Psoas muscle (tissue), 8 donors: ENCODE measurements around the gene SH3GL2. TPM values are rescaled to one million over a fixed set of nuclear protein-coding genes. Genes with fewer than 3 reads are reported as not detected.

Source experiments
- ATAC-seq, 4 donors: fragments of 200-7000 bp; cut with Tn5 transposase; one replicate each; pipeline ENCODE4 v1.9.1; 2020; ENCODE audit warnings: moderate library complexity in 3 of 4, mild to moderate bottlenecking in 2 of 4
- DNase-seq, 2 donors: peaks; one replicate each; pipeline ENCODE4 v3.0.0-alpha.2; 2020
- H3K27ac ChIP-seq: fragments of 200-600 bp; one replicate; pipeline ENCODE4 v1.8.0; 2022
- H3K27me3 ChIP-seq, 3 donors: fragments of 200-600 bp in 1 of 3; one replicate each; pipeline versions ENCODE4 v1.6.1 to v1.8.0; 2013 to 2022; ENCODE audit warnings: low read length in 2 of 3, mild to moderate bottlenecking in 2 of 3, moderate library complexity in 1 of 3; ENCODE audit not compliant: insufficient read depth in 3 of 3
- H3K36me3 ChIP-seq, 2 donors: fragments of 200-600 bp in 1 of 2; one replicate each; pipeline versions ENCODE4 v1.6.1 to v1.8.0; 2013 to 2022; ENCODE audit warnings: low read depth in 1 of 2, mild to moderate bottlenecking in 1 of 2, moderate library complexity in 1 of 2; ENCODE audit not compliant: insufficient read depth in 1 of 2
- H3K4me1 ChIP-seq: fragments of 200-600 bp; one replicate; pipeline ENCODE4 v1.8.0; 2022
- H3K4me3 ChIP-seq: fragments of 200-600 bp; one replicate; pipeline ENCODE4 v1.8.0; 2022; ENCODE audit warnings: mild to moderate bottlenecking
- H3K9me3 ChIP-seq: fragments of 200-600 bp; one replicate; pipeline ENCODE4 v1.8.0; 2022
- WGBS, 3 donors: extraction: QIAGEN DNeasy Blood & Tissue Kit; methylation state at CpG; one replicate each; pipeline versions ENCODE4 v1.1.6 to v1.1.7; 2013; 5-methylcytosine and 5-hydroxymethylcytosine counted together
- intact Hi-C, 2 donors: fragments of 100-400 bp; cut with DNase I; formaldehyde crosslinking; loops; one replicate each; pipeline versions ENCODE4 v1.11.0 to v1.14.2; 2022
- polyA plus RNA-seq, 3 donors: library from polyadenylated mRNA; stranded (reverse); fragments of 200-250 nt; gene quantifications; one replicate each; pipeline ENCODE4 v1.2.3, GENCODE V29; 2013
- total RNA-seq, 4 donors: library from RNA; stranded (reverse); fragmentation: NEBNext Ultra II Directional in 2 of 4; extraction: Animal tissue kit (Norgen Biotek cat#: 25700) in 2 of 4; gene quantifications; one replicate each; pipeline versions ENCODE4 v1.2.1 to v1.2.4, GENCODE V29; 2021 to 2023
- TF ChIP-seq, protein P1 (sequence below): fragments of 200-600 bp; IDR thresholded peaks from one replicate; pipeline ENCODE4 v1.8.0; 2022; ENCODE audit warnings: antibody characterized with exemption
- donor health status: healthy with polysubstance abuse.
- donor health status: DM: no; HTN: no; CAD: no; lungs with moderate emphysema.
- donor health status: Bipolar disorder and iron deficiency.
- donor health status: healthy.
- donor health status: DM: yes; HTN: yes; CAD: no.
- donor health status: DM: no; HTN: no; CAD: no.
- donor health status: DM: no; HTN: no; CAD: no.
- donor health status: DM: yes; HTN: yes; CAD: no.

SH3GL2 gene
- total and polyA plus RNA-seq, 7 donors: 0.08 TPM; not detected in 6

DNA sequence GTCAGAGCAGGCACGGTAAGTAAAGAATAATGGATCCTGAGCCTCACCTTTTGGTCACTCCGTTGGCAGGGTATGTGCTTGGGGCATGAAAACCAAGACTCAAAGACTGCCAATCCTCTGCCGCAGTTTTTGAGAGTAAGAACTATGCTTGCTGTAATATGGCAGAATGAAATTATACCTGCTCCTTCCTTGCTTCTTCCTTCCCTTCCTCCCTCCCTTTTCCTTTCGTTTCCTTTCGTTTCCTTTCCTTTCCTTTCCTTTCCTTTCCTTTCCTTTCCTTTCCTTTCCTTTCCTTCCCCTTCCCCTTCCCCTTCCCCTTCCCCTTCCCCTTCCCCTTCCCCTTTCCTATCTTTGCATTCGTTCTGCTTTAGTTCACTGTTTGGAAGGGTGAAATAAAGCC is 43.9 kb downstream of the SH3GL2 start:
- ATAC-seq: no peak
- Histone ChIP-seq H3K27me3 (no peaks in the 10 kb centered on the region), H3K27ac (no peak overlapping the region), H3K36me3 (no peaks in the 10 kb centered on the region), H3K4me1 (no peaks in the 10 kb centered on the region), H3K9me3 (no peaks in the 10 kb centered on the region), H3K4me3 (no peak overlapping the region)
- TF ChIP-seq, protein P1, sequence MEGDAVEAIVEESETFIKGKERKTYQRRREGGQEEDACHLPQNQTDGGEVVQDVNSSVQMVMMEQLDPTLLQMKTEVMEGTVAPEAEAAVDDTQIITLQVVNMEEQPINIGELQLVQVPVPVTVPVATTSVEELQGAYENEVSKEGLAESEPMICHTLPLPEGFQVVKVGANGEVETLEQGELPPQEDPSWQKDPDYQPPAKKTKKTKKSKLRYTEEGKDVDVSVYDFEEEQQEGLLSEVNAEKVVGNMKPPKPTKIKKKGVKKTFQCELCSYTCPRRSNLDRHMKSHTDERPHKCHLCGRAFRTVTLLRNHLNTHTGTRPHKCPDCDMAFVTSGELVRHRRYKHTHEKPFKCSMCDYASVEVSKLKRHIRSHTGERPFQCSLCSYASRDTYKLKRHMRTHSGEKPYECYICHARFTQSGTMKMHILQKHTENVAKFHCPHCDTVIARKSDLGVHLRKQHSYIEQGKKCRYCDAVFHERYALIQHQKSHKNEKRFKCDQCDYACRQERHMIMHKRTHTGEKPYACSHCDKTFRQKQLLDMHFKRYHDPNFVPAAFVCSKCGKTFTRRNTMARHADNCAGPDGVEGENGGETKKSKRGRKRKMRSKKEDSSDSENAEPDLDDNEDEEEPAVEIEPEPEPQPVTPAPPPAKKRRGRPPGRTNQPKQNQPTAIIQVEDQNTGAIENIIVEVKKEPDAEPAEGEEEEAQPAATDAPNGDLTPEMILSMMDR: no peak
- intact Hi-C loops: no loop called here
- WGBS, 3 donors: 78 to 82% (median 80%) methylated on average over 5 of the region's 6 CpGs
- no peak for DNase-seq

GRCh38 chr9:17623965-17624364 is 45.1 kb downstream of the SH3GL2 start:
- intact Hi-C loops: no loop called here
- DNase-seq: no peak
- ATAC-seq: no peak
- H3K4me1 ChIP-seq: no peaks in the 10 kb centered on the region
- H3K36me3 ChIP-seq: no peaks in the 10 kb centered on the region
- no peak overlapping the region for H3K27ac ChIP-seq
- no peaks in the 10 kb centered on the region for H3K9me3 ChIP-seq
- WGBS, 3 donors: 79 to 87% (median 85%) methylated on average over 6 of the region's 6 CpGs
- H3K4me3 ChIP-seq: no peak overlapping the region
- TF ChIP-seq, protein P1: no peak
- H3K27me3 ChIP-seq: no peaks in the 10 kb centered on the region

DNA sequence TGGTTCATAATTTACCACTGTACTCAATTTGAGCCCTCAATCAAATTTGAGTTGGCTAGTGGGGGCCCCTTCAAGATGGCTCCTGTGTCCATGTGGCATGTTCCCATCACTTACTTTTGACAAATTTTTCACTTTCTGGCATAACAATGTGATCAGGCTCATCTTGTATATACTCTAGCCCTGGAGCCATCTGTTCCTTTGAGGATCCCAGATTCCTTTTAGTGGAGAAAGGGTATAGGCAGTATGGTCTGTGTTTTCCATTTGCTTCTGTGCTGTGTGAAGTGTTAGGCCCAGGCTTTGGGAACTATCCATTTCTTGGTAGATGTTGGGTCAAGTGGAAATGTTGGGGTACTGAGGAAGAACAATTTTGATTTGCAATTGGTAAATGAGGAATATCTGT is 45.7 kb downstream of the SH3GL2 start:
- TF ChIP-seq, protein P1: no peak
- intact Hi-C loops: no loop called here
- Histone ChIP-seq H3K9me3 (no peaks in the 10 kb centered on the region), H3K27ac (no peak overlapping the region), H3K4me1 (no peaks in the 10 kb centered on the region), H3K27me3 (no peaks in the 10 kb centered on the region), H3K4me3 (no peak overlapping the region), H3K36me3 (no peaks in the 10 kb centered on the region)
- DNase-seq: no peak
- no peak for ATAC-seq

- no peak for ATAC-seq
- Histone ChIP-seq H3K4me1 (no peaks in the 10 kb centered on the region), H3K4me3 (no peak overlapping the region), H3K27me3 (no peaks in the 10 kb centered on the region), H3K27ac (no peak overlapping the region), H3K9me3 (no peaks in the 10 kb centered on the region), H3K36me3 (no peaks in the 10 kb centered on the region)
- DNase-seq: no peak
- intact Hi-C loops: no loop called here
- TF ChIP-seq, protein P1: no peak
- 62 to 69% (median 64%) methylated on average over 6 of the region's 6 CpGs for WGBS, 3 donors
These were observed 47.0 kb downstream of the SH3GL2 start for GRCh38 chr9:17625644-17626388.

GRCh38 chr9:17627641-17628040 is 48.8 kb downstream of the SH3GL2 start:
- no peaks in the 10 kb centered on the region for H3K36me3 ChIP-seq
- no peaks in the 10 kb centered on the region for H3K27me3 ChIP-seq
- ATAC-seq (no peak), DNase-seq (no peak)
- H3K27ac ChIP-seq: no peak overlapping the region
- TF ChIP-seq, protein P1: no peak
- no peaks in the 10 kb centered on the region for H3K4me1 ChIP-seq
- no peaks in the 10 kb centered on the region for H3K9me3 ChIP-seq
- intact Hi-C loops: no loop called here
- 46 to 54% (median 51%) methylated on average over 3 of the region's 3 CpGs for WGBS, 3 donors
- no peak overlapping the region for H3K4me3 ChIP-seq
